Vagina (tissue), 2 donors: ENCODE data around the gene ELAVL1. TPM values are rescaled to one million over a fixed set of nuclear protein-coding genes. Genes with fewer than 3 reads are reported as not detected.
A peak's percentile ranks its signal among the peaks of the same experiment; 100 is the strongest.

Experiments used
- DNase-seq, 2 donors: peaks; one replicate each; pipeline ENCODE4 v3.0.0-alpha.2; 2017; ENCODE audit errors: extremely low spot score in 2 of 2
- H3K27ac ChIP-seq: fragments of 200-600 bp; sonication (generic); one replicate; pipeline ENCODE4 v1.5.1; 2019
- H3K27me3 ChIP-seq: fragments of 200-600 bp; sonication (generic); one replicate; pipeline ENCODE4 v1.5.1; 2019
- H3K36me3 ChIP-seq, 2 donors: fragments of 200-600 bp; sonication (generic); one replicate each; pipeline ENCODE4 v1.5.1; 2017 to 2019
- H3K4me1 ChIP-seq: fragments of 200-600 bp; sonication (generic); one replicate; pipeline ENCODE4 v1.5.1; 2019
- H3K4me3 ChIP-seq, 2 donors: fragments of 200-600 bp; sonication (generic); 1 replicate in 1 of 2; 2 replicates in 1 of 2; pipeline ENCODE4 v1.5.1; 2016 to 2019
- H3K9me3 ChIP-seq: fragments of 200-600 bp; sonication (generic); one replicate; pipeline ENCODE4 v1.5.1; 2019
- POLR2A ChIP-seq, 2 donors: fragments of 450-650 bp; IDR thresholded peaks; one replicate each; pipeline ENCODE4 v1.6.1; 2017; ENCODE audit warnings: antibody characterized with exemption in 2 of 2, mild to moderate bottlenecking in 2 of 2, moderate library complexity in 2 of 2
- POLR2AphosphoS5 ChIP-seq, 2 donors: sonication (generic); formaldehyde crosslinking; IDR thresholded peaks; one replicate each; pipeline ENCODE4 v1.9.0; 2017; ENCODE audit warnings: antibody characterized with exemption in 2 of 2, mild to moderate bottlenecking in 2 of 2, low read depth in 1 of 2; ENCODE audit not compliant: insufficient read depth in 1 of 2
- intact Hi-C: fragments of 100-400 bp; cut with DNase I; formaldehyde crosslinking; loops from one replicate; pipeline ENCODE4 v1.15.1; 2023
- total RNA-seq: library from RNA; depleted of rRNA; stranded (reverse); fragments of >200 nt; gene quantifications from one replicate; pipeline ENCODE4 v1.2.3, GENCODE V29; 2016
- TF ChIP-seq, protein P1 (sequence below), 3 experiments: fragments of 450-650 bp in 2 of 3; fragments of 200-600 bp in 1 of 3; sonication (generic) in 1 of 3; IDR thresholded peaks; one replicate each; pipeline ENCODE4 v1.5.1; 2017 to 2019; ENCODE audit warnings: antibody characterized with exemption in 3 of 3, mild to moderate bottlenecking in 2 of 3, moderate library complexity in 2 of 3

The ELAVL1 gene
- total RNA-seq, 1 donor from 2014 or later, result 40.5 TPM

DNA sequence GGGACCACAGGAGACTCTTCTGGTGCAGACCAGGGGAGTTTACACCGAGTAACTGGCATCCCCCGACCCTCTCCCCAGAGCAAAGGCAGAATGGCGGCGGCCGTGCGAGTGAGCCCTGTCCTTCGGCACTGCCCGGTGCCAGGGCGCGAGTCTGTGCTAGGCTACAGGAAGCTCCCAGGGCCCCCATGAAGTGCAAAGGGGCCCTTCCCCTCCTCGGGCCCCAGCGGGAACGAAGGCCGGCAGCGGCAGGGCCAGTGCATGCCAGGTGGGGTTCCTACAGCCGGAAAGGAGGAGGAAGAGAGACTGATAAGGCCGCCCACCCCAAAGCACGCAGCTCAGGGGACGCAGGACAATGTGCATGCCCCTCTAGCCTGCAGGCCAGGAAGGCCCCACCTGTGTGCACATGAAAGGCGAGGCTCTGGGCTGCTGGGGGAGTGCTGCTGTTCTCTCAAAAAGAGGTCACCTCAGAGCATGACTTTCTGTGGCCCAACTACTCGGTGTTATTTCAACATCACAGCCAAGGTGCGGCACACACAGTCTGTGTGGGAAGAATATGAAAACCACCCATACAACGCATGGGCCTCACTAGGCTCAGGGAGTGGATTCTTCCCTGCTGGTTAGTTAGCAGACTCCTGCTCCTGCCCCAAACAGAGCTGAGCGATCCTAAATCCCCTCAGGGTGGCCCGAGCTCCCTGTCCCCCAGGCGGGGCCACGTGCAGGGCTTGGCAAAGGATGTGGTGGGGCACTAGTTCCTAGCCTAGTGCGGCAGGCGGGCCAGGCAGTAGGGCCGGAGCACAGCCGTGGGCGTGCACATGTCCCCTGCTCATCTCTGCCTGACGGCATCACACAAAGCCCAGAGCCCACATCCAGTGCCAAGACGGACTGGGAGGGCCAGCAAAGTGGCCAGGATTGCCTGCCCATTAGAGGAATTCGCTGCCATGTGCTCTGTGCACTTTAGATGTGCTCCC is 33.6 kb downstream of the ELAVL1 start:
- H3K36me3 ChIP-seq, result peaks cover 0 to 61% of the 10 kb centered on the region in 2 donors
- H3K4me3 ChIP-seq, result no peak overlapping the region

DNA sequence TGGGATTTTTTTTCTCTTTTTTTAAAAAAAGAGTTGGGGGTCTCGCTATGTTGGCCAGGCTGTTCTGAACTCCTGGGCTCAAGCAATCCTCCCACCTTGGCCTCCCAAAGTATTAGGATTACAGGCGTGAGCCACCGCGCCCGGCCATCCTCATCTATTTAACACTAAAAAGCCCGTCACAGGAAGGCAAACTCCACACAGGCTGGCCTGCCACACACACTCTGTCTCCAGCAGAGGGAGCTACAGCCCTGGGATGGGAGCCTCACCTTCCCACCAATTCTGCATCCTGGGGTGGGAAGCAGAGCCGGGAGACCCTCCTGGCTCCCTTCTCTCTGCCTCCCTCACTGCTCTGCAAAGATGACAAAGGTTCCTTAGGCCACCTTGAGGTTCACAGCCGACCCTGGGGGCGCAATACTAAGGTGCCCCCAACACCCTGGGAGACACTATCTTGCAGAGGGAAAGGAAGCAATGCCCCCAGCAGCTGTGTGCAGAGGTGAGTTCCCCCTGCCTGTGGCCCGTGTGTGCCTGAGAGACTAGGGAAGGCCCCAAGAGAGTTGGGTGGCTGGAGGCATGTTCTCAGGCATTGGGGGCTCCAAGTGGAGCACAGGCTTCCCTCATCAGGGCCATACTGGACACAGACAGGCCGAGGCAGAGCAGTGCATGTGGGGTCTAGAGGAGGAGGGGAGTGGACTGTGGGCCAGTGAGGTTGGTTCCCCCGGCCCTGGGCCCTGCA is 34.6 kb downstream of the ELAVL1 start:
- TF ChIP-seq POLR2A (IDR thresholded peaks at IDR 0.05) (no peak), POLR2AphosphoS5 (IDR thresholded peaks at IDR 0.05; ENCODE audit: insufficient read depth in 1 of 2, low read depth in 1 of 2) (no peak)
- TF ChIP-seq, protein P1, sequence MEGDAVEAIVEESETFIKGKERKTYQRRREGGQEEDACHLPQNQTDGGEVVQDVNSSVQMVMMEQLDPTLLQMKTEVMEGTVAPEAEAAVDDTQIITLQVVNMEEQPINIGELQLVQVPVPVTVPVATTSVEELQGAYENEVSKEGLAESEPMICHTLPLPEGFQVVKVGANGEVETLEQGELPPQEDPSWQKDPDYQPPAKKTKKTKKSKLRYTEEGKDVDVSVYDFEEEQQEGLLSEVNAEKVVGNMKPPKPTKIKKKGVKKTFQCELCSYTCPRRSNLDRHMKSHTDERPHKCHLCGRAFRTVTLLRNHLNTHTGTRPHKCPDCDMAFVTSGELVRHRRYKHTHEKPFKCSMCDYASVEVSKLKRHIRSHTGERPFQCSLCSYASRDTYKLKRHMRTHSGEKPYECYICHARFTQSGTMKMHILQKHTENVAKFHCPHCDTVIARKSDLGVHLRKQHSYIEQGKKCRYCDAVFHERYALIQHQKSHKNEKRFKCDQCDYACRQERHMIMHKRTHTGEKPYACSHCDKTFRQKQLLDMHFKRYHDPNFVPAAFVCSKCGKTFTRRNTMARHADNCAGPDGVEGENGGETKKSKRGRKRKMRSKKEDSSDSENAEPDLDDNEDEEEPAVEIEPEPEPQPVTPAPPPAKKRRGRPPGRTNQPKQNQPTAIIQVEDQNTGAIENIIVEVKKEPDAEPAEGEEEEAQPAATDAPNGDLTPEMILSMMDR (IDR thresholded peaks at IDR 0.05), result peak in 2 of 3 experiments; percentile 29 to 30
- no peaks in the 10 kb centered on the region for H3K27me3 ChIP-seq

More for the DNA sequence above, 33.6 kb downstream of the ELAVL1 start:
- no peak overlapping the region for H3K27ac ChIP-seq
- H3K27me3 ChIP-seq, result no peaks in the 10 kb centered on the region
- no peak for DNase-seq
- no peaks in the 10 kb centered on the region for H3K9me3 ChIP-seq
- no peaks in the 10 kb centered on the region for H3K4me1 ChIP-seq
- TF ChIP-seq POLR2AphosphoS5 (IDR thresholded peaks at IDR 0.05; ENCODE audit: insufficient read depth in 1 of 2, low read depth in 1 of 2) (no peak), POLR2A (IDR thresholded peaks at IDR 0.05) (no peak)
- TF ChIP-seq, protein P1 (IDR thresholded peaks at IDR 0.05), result no peak
- intact Hi-C loops, result no loop called here

DNA sequence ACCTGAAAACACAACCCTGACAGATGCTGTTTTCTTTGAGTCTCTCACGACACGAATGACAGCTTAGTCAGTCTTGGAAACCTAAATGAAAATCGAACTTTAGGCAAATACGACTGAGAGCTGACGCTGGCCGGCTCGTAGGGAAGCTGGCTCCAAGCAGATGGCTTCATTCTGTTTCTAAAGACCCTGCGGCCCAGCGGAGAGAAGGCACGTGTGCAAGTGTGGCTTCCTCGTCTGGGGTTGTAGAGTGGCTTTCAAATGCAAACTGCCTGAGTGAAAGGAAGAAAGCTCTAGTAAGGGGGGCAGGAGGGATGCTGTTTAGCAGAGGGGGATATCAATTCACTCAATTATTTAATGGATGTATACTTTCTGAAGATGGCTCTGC is 35.9 kb downstream of the ELAVL1 start:
- Histone ChIP-seq H3K4me1 (no peaks in the 10 kb centered on the region), H3K36me3 (peaks cover 0 to 57% of the 10 kb centered on the region in 2 donors), H3K4me3 (no peak overlapping the region), H3K27ac (no peak overlapping the region), H3K9me3 (no peaks in the 10 kb centered on the region), H3K27me3 (no peaks in the 10 kb centered on the region)
- TF ChIP-seq, protein P1 (IDR thresholded peaks at IDR 0.05), result no peak
- TF ChIP-seq POLR2A (IDR thresholded peaks at IDR 0.05), result no peak
- no peak for TF ChIP-seq POLR2AphosphoS5 (IDR thresholded peaks at IDR 0.05; ENCODE audit: insufficient read depth in 1 of 2, low read depth in 1 of 2)
- intact Hi-C loops, result no loop called here
- DNase-seq, result no peak

More for the DNA sequence above, 34.6 kb downstream of the ELAVL1 start:
- Histone ChIP-seq H3K9me3 (no peaks in the 10 kb centered on the region), H3K36me3 (peaks cover 0 to 68% of the 10 kb centered on the region in 2 donors), H3K4me1 (no peaks in the 10 kb centered on the region), H3K27ac (no peak overlapping the region), H3K4me3 (no peak overlapping the region)
- no peak for DNase-seq
- intact Hi-C loops, result no loop called here

DNA sequence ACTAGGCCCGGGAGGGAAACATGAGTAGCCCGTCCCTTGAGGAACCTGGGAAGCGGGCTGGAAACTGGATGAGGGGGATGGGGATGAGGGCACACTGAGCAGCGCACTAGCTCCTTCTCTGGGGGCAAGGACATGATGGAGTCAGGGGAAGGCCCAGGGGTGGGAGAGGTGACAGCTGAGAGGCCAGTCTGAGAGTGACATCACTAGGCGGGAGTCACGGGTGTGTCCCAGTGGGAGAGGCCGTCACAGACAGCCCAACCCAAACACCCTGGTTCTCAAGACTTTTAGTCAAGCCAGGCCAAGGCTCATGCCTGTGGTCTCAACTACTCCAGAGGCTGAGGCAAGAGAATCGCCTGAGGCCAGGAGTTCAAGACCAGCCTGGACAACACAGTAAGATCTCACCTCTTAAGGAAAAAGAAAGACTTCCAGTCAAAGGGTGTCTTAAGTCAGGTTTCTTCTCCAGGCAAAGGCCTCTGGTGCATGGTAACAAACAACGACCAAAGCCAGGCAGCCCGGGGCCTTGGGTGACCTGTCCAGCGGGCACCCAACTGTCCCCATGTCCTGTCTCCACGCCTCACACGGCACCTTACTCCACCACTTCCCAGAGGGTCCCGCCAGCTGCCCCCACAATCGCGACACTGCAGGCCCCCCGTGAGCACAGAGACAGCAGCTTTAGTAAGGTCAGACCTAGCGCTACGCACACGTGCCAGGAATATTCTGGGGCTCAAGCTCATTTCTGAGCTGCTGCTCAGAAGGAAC is 36.5 kb downstream of the ELAVL1 start:
- H3K27me3 ChIP-seq, result no peaks in the 10 kb centered on the region
- no peak for DNase-seq
- H3K27ac ChIP-seq, result no peak overlapping the region
- H3K36me3 ChIP-seq, result peaks cover 0 to 52% of the 10 kb centered on the region in 2 donors
- H3K4me1 ChIP-seq, result no peaks in the 10 kb centered on the region
- no peaks in the 10 kb centered on the region for H3K9me3 ChIP-seq
- no peak overlapping the region for H3K4me3 ChIP-seq
- TF ChIP-seq POLR2AphosphoS5 (IDR thresholded peaks at IDR 0.05; ENCODE audit: insufficient read depth in 1 of 2, low read depth in 1 of 2) (no peak), POLR2A (IDR thresholded peaks at IDR 0.05) (no peak)
- TF ChIP-seq, protein P1 (IDR thresholded peaks at IDR 0.05), result no peak
- intact Hi-C loops, result no loop called here
